Eye (tissue), 1 donor: ENCODE data around the gene BATF3.
"Not testable (repeated sequence)": the region's sequence is repeated elsewhere in the genome, so short reads cannot be mapped to it uniquely, and the experiment has no call there.

Source experiments
- DNase-seq: peaks from one replicate; pipeline ENCODE4 v3.0.0-alpha.2; 2015

BATF3 gene, protein sequence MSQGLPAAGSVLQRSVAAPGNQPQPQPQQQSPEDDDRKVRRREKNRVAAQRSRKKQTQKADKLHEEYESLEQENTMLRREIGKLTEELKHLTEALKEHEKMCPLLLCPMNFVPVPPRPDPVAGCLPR

DNA sequence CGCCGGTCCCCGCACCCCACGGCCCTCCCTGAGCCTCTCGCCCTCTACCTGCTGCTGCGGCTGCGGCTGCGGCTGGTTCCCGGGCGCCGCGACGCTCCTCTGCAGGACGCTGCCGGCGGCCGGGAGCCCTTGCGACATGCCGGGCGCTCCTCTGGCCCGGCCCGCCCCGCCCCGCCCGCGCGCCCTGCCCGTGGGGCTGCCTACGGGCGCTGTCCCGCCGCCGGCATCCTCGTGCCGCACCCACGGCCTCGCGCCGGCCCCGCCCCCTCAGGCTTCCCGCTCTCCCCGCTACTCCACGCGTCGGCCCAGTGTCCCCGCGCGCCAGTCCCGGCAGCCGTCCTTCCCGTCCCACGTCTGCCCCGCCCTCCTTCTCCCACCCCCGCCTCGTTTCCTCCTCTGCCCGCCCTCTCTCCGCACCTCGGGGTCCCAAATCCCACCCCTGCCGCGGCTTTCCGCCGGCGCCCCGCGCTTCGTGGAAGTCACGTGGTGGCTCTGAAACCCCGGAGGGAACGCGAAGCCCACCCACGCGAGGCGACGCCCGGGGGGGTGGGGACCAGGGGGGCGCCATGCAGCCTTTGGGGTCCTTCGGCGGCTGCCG, at the start of gene BATF3:
TSS of gene BATF3 (minus strand) at position 216 of the 598 bp plus-strand sequence. CDS start at position 138, 78 bp downstream.
- DNase-seq, result peak; percentile 62

DNA sequence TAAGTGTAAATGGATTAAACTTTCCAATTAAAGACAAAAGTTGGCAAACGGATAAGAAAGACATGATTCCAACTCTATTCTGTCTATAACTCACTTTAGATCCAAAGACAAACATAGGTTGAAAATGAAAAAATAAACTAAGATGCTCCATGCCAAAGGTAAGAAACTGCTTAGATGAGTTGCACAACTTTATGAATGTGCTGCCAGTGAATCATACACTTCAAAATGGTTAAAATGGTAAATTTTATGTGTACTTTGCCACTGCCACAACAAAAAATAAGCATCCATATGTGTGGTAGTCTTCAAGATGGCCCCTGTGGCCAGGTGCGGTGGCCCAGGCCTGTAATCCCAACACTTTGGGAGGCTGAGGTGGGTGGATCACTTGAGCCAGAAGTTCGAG, 46.9 kb upstream of the BATF3 start:
- DNase-seq, result no peak

DNA sequence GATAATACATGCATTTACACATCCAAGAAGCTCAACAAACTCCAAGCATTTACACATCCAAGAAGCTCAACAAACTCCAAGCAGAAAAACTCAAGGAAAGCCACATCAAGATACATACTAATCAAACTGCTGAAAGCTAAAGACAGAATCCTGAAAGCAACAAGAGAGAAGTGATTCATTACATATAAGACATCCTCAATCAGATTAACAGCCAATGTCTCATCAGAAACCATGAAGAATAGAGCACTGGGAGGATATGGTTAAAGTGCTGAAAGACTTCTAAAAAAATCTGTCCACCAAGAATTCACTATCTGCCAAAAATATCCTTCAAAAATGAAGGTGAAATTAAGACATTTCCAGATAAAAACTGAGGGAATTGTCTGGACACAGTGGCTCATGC, 45.7 kb upstream of the BATF3 start:
- no peak for DNase-seq

DNA sequence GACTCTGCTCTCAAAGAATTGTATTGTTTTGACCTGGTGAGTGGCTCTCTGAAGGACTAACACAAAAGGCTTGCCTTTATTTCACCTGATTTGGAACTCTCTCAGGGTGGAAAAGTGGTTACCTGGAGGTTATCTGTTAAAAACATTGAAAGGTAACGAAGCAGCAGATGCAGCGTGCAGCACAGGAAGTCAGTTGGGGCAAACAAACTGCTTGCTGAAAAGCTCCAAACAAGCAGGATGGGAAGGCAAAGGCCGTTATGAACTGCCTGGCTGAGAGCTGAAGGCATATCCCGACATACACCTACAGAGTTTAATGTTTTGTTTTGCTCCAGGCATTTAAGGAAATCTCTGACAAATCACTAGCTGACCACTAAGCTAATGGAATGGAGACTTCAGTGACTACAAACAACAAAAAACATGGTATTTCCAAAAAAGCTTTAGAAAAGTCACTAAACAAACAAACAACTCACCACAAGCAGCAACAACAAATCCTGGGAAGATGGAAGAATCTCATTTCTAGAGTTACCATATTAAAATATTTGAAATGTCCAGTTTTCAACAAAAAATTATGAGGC, 44.3 kb upstream of the BATF3 start:
- no peak for DNase-seq

DNA sequence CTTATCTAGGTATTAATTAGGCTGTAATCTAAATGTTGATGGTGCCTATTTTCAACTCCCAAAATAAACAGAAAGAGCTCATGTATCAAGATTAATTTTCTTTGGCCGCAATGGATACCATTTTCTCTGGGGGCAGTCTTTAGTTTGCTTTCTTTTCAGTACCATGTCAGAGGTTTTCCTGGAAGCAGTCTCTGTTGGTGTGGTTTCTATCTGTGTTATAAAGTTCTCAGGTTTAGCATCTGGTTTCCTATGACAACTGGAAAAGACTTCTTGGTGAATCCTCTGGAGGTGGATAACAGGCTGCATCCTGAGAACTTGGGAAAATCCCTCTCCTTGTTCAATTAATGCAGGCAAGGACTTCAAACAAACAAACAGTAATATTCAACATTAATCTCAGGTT, 38.7 kb upstream of the BATF3 start:
- no peak for DNase-seq

DNA sequence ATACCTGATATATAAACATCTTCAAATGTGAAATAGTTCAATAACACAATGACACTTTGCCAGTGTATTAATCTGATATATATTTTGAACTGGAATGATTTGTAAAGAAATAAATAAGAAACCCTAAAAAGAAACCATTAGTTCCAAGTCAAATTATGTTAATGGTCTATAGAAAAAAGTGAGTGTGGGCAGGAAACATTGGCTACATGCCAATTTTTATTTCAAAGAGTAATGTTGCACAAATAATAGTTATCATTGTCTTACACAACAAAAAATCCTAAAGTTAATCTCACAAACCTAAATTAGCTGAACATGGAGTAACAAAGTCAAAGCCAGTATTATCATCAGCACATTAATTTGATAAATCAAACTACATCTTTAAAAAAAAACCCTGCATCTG, 37.9 kb upstream of the BATF3 start:
- no peak for DNase-seq

DNA sequence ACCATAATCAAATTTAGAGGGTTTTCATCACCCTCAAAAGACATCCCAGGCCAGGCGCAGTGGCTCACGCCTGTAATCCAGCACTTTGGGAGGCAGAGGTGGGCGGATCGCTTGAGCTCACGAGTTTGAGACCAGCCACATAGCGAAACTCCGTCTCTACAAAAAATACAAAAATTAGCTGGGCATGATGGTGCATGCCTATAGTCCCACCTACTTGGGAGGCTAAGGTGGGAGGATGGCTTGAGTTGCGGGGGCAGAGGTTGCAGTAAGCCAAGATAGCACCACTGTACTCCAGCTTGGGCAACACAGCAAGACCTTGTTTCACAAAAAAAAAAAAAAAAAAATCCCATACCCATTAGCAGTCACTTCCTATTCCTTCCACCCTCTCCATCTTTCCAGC, 33.5 kb upstream of the BATF3 start:
- DNase-seq, result no peak

DNA sequence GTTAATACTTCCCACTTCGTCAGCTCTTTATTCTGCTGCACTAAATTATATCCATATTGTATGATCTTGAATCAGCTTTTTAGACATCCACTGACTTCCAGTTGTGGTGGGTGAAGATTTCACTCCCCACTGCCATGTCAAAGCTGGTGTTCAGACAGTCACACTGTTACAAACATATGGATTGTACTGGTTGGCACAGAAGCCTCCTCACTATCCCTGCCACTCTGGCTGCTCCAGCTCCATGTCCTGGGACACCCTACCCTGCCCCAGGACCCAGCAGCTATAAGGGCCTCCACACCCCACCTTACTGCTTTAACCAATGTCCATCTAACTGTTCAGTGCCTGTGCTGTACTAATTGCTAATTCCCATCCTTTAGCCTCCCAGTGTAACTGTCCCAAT, 32.0 kb upstream of the BATF3 start:
- no peak for DNase-seq

DNA sequence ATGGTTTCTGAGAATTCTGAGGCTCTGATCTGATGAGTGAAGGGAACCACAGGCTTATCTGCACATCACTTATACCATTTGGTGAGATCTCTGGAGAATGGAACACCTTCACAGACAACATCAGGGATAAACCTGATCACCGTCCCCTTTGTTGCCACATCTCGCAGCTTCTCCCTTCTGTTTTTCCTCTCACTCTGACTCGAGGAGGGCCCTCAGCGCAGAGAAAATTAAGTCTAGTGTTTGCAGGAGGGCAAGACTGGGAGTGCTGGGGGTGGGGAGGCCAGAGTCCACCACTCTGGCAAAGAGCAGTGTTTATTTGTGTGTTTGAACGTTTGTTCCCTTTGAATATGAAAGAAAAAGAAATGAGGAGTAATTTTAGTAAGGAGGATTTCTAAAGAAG, 29.0 kb upstream of the BATF3 start:
- no peak for DNase-seq

DNA sequence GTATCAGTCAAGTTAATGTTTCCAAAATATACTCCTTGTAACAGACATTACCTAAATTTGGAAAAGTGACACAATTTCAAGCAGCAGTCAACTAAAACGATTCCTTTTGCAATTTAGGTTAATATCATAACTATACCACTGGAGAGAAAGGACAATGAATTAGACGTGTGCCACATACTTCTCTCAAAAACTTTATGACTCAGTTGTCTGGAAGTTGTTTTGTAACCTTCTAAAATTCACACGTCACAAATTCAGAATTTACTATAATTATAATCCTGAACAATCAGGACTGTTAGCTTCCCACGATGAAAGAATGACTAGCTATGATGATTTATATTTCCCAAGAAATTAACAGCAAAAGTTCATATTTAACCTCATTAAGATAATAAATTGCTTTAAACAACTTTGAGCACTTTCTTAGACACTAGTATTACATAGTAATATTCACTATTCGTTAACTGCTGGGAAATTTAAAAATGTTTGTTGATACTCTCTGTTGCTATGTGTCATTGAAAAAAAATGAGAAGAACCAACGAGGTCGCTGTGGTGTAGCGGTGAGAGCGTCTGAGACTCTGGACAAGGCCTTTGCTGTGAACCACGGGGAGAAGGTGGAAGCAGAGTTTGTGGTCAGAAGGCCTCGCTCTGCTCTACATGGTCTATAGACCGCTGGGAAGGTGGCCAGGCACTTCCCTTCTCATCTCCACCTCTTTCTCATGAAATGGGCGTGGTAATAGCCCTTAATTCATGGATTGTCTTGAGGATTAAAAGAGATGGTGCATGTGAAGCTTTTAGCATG, 27.9 kb upstream of the BATF3 start:
- no peak for DNase-seq

DNA sequence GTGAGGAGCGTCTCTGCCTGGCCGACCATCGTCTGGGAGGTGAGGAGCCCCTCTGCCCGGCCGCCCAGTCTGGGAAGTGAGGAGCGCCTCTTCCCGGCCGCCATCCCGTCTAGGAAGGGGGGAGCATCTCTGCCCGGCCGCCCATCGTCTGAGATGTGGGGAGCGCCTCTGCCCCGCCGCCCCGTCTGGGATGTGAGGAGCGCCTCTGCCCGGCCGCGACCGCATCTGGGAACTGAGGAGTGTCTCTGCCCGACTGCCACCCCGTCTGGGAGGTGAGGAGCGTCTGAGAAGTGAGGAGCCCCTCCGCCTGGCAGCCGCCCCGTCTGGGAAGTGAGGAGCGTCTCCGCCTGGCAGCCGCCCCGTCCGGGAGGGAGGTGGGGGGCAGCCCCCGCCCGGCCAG, 25.0 kb upstream of the BATF3 start:
- not testable (repeated sequence) for DNase-seq

DNA sequence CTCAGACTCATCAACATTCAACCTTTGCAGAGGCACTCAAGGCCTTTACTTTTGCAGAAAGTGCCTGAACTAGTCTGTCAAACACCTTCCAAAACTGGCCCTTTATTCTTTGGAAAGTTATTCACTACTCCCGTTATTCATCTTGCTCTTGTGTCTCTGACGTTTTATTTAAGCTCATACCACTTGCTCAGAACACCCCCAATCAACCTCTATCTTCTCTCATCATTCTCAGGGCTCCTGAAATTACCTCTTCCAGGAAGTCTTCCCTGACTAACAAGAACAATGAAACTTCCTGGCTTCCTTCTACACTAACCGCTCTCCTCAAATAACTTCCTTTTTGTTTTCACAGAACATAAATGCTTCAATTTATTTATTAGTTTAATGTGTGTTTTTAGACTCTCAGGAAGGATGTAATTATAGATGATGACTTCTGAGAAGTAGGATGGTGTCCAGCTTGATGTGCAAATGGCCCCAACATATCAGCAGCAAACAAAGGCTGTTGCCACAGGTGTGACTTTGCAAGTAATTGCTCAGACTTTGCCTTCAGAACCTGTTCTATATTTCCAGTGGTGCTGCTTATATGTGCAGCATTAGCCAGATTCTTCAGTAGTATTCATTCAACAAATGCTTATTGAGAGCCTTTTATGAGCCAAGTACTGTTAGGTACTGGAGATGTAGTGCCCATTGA, 22.8 kb upstream of the BATF3 start:
- DNase-seq, result no peak

DNA sequence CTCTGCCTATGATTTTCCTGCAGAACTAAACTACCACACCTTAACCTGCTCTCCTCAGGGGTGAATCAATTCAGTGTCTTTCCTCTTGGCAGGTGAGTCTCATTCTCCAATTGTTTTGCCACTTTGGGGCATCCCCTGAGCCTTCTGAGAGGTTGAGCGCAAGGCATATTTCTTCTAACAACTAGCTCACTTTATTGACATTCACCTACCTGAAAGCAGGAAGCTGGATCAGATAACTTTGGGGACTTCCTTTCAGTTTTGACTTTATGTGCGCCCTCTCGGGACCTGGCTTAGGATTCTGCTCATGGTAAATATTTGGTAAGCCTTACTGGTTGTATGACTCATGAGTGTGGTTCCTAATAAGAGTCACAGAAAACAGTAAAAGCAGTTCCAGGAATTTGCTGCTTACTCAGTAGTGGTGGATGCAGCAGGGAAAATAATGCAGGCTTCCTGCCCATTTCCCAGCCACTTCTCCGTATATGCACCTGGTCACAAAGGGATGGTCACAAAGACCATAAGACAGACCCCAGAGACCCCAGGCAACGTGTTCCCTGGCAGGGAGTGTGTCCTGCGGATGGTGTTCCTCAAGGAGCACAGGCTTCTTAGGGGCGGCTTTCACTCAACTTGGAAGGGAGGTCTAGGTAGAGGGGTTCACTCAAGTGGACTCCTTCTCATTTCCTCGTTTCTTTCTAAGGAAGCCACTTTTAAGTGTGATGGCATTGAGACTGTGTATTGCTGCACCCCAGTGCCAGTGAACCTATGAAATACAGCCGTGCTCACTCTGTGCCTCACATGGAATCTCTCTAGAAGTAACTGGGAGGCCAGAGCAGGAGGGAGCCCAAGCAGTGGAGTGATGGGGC, 22.0 kb upstream of the BATF3 start:
- no peak for DNase-seq

DNA sequence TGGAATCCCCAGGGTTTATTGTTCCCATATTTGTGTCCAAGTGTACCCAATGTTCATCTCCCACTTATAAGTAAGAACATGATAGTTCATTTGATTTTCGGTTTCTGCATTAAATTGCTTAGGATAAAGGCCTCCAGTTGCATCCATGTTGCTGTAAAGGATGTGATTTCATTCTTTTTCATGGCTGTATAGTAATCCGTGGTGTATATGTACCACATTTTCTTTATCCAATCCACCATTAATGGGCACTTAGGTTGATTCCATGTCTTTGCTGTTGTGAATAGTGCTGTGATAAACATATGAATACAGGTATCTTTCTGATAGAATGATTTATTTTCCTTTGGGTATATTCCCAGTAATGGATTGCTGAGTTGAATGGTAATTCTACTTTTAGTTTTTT, 20.0 kb upstream of the BATF3 start:
- no peak for DNase-seq

DNA sequence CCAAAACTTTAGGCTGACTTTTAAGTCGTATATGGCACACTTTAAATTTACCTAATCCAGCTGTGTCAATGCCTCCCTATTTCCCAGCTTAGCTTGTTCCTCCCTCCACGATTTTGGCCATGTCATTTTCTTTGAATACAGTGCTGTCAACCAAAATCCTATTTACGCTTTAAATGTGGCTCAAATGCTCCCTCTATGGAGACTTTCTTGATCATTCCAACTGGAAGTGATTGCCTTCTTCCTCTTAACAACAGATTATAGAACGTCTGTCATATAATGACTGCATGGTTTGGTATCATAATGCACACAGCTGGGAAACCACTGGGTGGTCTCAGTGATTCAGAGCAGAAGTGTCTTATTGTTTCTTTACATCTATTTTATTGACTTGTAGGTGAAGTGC, 18.9 kb upstream of the BATF3 start:
- DNase-seq, result peak; percentile 8

DNA sequence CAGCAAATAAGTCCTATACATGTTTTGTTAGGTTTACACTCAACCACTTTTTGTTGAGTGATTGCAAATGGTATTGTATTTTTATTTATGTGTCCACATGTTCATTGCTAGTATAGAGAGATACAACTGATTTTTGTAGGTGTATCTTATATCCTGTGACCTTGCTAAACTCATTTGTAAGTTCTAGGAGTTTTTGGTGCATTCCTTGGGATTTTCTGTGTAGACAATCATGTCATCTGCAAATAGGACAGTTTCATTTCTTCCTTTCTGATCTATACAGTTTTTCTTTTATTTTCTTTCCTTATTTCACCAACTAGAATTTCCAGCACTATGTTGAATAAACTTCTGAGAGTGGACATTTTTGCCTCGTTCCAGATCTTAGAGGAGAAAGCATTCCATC, 16.5 kb upstream of the BATF3 start:
- DNase-seq, result no peak

DNA sequence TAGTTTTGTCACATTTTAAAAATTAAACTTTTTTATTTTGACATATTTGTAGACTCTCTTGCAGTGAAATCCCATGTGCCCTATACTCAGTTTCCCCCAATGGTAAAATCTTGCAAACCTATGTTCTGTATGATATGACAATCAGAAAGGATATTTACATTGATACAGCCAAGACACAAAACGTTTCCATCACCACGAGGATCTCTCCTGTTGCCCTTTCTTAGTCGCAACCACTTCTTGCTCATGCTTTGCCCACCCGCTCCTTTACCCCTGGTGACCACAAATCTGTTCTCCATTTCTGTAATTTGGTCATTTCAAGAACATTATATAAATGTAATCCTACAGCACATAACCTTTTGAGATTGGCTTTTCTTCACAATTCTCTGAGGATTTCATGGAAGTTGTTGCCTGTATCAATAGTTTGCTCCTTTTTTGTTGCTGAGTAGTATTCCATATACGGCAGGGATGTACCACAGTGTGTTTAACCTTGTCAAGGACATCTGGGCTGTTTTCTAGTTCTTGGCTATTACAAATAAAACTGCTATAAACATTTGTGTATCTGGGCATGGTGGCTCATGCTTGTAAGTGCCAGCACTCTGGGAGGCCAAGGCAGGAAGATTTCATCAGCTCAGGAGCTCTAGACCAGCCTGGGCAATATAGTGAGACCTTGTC, 14.0 kb upstream of the BATF3 start:
- no peak for DNase-seq

DNA sequence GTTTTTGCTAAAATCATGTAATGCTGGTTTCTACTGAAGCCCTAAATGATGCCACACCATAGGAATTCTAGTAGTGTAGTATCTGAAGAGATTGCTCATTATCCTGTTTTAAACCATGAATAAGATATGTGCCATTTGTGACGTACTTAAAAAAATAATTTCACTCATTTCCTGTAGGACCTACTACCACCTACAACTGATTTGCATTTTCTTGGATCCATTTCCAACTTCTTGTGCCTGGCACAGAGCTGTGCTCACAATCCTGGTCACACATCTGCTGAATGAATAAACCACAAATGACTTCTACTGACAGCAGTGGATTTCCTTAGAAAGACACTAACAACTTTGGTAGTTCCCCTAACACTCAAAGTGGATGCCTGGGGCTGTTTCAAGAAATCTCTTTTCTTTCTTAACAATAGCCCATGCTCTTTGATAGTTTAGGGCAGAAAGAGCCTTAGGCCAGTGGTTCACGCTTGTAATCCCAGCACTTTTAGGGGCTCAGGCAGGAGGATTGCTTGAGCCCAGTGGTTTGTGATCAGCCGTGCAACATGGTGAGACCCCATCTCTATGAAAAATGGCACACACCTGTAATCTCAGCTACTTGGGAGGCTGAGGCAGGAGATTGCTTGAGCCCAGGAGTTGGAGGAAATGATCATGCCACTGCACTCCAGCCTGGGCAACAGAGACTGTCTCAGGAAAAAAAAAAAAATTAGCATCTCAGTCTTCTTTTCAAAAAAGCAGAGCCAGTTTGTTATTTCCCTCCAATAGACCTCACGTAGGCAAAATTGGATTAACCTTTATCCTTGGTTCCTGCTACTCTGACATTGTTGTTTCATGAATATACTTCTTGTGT, 13.0 kb upstream of the BATF3 start:
- no peak for DNase-seq

DNA sequence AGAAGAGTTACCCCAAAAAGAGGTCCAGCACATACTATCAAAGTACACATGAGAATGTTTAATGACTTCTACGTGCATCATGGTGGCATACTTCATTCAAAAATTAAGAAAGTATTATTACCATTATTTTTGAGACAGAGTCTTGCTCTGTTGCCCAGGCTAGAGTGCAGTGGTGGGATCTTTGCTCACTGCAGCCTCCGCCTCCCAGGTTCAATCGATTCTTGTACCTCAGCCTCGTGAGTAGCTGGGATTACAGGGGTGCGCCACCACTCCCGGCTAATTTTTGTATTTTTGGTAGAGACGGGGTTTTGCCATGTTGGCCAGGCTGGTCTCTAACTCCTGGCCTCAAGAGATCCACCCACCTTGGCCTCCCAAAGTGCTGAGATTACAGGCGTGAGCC, 12.3 kb upstream of the BATF3 start:
- DNase-seq, result not testable (repeated sequence)

DNA sequence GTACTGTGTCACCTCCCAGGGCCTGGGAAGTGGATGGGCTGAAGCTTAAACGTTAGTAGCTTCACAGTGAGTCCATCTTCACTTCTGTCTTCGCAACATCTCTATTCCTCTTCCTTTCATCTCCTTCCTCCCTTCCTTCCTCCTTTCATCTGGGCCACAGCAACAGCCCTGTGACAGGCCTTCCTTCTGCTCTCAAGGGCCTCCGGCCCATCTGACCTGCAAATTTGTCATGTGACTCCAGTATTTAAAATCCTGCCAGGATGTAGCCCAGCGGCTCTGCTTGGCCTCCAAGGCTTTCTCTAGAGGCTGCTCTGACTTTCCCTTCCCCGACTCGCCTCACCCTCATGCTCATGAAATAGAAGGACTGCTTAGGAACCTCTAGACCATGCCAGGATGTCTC, 10.9 kb upstream of the BATF3 start:
- DNase-seq, result no peak

DNA sequence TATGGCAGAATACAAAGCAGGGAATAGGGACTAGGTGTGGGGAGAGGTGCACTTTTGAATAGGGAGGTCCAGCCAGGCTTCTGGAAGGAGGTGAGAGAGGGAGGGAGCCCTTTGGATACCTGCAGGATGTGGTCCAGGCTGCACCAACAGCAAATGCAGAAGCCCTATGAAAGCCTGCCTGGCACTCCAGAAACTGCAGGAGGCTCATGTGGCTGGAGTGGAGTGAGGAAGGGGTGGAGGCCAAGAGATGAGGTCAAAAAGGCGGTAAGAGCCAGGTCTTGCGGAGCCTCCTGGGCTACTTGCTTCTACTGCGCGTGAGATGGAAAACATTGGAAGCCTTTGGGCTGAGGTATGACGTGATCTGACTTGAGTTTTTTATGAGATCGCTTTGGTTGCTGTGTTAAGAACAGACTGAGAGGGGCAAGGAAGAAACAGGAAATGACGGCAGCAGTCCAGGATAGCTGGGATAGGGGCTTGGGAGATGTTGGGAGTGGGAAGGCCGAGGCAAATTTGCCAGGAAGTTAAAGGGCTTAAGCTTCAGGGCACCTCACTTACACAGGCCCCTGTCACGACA, 4.4 kb upstream of the BATF3 start:
- DNase-seq, result no peak
